ENCODE data around the gene ZEB2.
A peak's percentile ranks its signal among the peaks of the same experiment; 100 is the strongest.

The ZEB2 gene

GRCh38 chr2:144470334-144470733 is 49.6 kb downstream of the ZEB2 start:
- no peak for DNase-seq (ENCODE audit: low spot score)

GRCh38 chr2:144469798-144470197 is 50.1 kb downstream of the ZEB2 start:
- DNase-seq (ENCODE audit: low spot score), result no peak

GRCh38 chr2:144468823-144469595 is 50.9 kb downstream of the ZEB2 start:
- DNase-seq (ENCODE audit: low spot score), result no peak

- no peak for DNase-seq (ENCODE audit: low spot score)
Measured at GRCh38 chr2:144467502-144468137, 52.3 kb downstream of the ZEB2 start.

GRCh38 chr2:144466637-144467036 is 53.3 kb downstream of the ZEB2 start:
- no peak for DNase-seq (ENCODE audit: low spot score)

GRCh38 chr2:144465749-144466148 is 54.2 kb downstream of the ZEB2 start:
- no peak for DNase-seq (ENCODE audit: low spot score)

GRCh38 chr2:144464730-144465129 is 55.2 kb downstream of the ZEB2 start:
- DNase-seq (ENCODE audit: low spot score), result no peak

GRCh38 chr2:144463266-144463665 is 56.7 kb downstream of the ZEB2 start:
- no peak for DNase-seq (ENCODE audit: low spot score)

- DNase-seq (ENCODE audit: low spot score), result no peak
Measured at GRCh38 chr2:144462266-144462665, 57.7 kb downstream of the ZEB2 start.

GRCh38 chr2:144461308-144461766 is 58.6 kb downstream of the ZEB2 start:
- no peak for DNase-seq (ENCODE audit: low spot score)

- no peak for DNase-seq (ENCODE audit: low spot score)
Measured at GRCh38 chr2:144460727-144461307, 59.1 kb downstream of the ZEB2 start.

- peak; percentile 24 for DNase-seq (ENCODE audit: low spot score)
Measured at GRCh38 chr2:144459937-144460336, 60.0 kb downstream of the ZEB2 start.

- no peak for DNase-seq (ENCODE audit: low spot score)
Measured at GRCh38 chr2:144459286-144459685, 60.6 kb downstream of the ZEB2 start.

GRCh38 chr2:144458541-144458940 is 61.4 kb downstream of the ZEB2 start:
- no peak for DNase-seq (ENCODE audit: low spot score)

GRCh38 chr2:144456680-144457079 is 63.2 kb downstream of the ZEB2 start:
- DNase-seq (ENCODE audit: low spot score), result peak; percentile 24

- no peak for DNase-seq (ENCODE audit: low spot score)
Measured at GRCh38 chr2:144455987-144456386, 63.9 kb downstream of the ZEB2 start.

GRCh38 chr2:144454466-144455287 is 65.2 kb downstream of the ZEB2 start:
- DNase-seq (ENCODE audit: low spot score), result no peak

GRCh38 chr2:144453486-144454158 is 66.3 kb downstream of the ZEB2 start:
- no peak for DNase-seq (ENCODE audit: low spot score)

- no peak for DNase-seq (ENCODE audit: low spot score)
Measured at GRCh38 chr2:144452989-144453336, 67.0 kb downstream of the ZEB2 start.

- no peak for DNase-seq (ENCODE audit: low spot score)
Measured at GRCh38 chr2:144452169-144452988, 67.5 kb downstream of the ZEB2 start.

- DNase-seq (ENCODE audit: low spot score), result no peak
Measured at GRCh38 chr2:144451443-144451842, 68.5 kb downstream of the ZEB2 start.
